IMR-90 (cell line): ENCODE results near the gene BPGM. TPM values are rescaled to one million over a fixed set of nuclear protein-coding genes. Genes with fewer than 3 reads are reported as not detected.

ENCODE experiments used
- ATAC-seq: fragments of 200-7000 bp; cut with Tn5 transposase; 2 replicates; pipeline ENCODE4 v1.9.1; 2020; ENCODE audit warnings: low read depth, mild to moderate bottlenecking, moderate library complexity
- BruUV-seq: library from RNA; stranded (reverse); fragments of 400-500 nt; replicated peaks from 2 replicates; lab custom pipeline; 2021; lab: Mats Ljungman, UMichigan
- CTCF ChIA-PET: fragments of 300-600 bp; formaldehyde crosslinking; extraction: SDS; loops from one replicate; lab custom pipeline; 2021; ENCODE audit warnings: antibody characterized with exemption; lab: Yijun Ruan, JAX
- POLR2A ChIA-PET: fragments of 300-600 bp; sonication (Branson Sonifier 250); formaldehyde crosslinking; loops from one replicate; lab custom pipeline; 2022; ENCODE audit warnings: antibody characterized with exemption; ENCODE audit not compliant: unreplicated experiment; lab: Charles Lee
- DNase-seq: peaks from one replicate; pipeline ENCODE4 v3.0.0; 2013
- H2AFZ ChIP-seq: replicated peaks from 2 replicates; pipeline ENCODE3; 2013; ENCODE audit warnings: low read length, mild to moderate bottlenecking; ENCODE audit not compliant: poor library complexity
- H2AK5ac ChIP-seq: 2 replicates; pipeline ENCODE4 v1.6.1; 2013; ENCODE audit warnings: low read depth, low read length, inconsistent platforms
- H2AK9ac ChIP-seq: replicated peaks from 2 replicates; pipeline ENCODE3; 2013; ENCODE audit warnings: mild to moderate bottlenecking, low read depth, low read length, moderate library complexity; ENCODE audit not compliant: poor library complexity
- H2BK120ac ChIP-seq: 2 replicates; pipeline ENCODE4 v1.6.1; 2013; ENCODE audit warnings: low read depth, low read length, inconsistent platforms
- H2BK15ac ChIP-seq: 3 replicates; pipeline ENCODE4 v1.6.1; 2013; ENCODE audit warnings: low read depth, low read length, inconsistent platforms
- H2BK20ac ChIP-seq: 2 replicates; pipeline ENCODE4 v1.6.1; 2013; ENCODE audit warnings: low read depth, mild to moderate bottlenecking, inconsistent platforms, low read length, moderate library complexity
- H2BK5ac ChIP-seq: 2 replicates; pipeline ENCODE4 v1.6.1; 2013; ENCODE audit warnings: mild to moderate bottlenecking, low read depth, low read length, inconsistent platforms; ENCODE audit not compliant: poor library complexity, severe bottlenecking
- H3K14ac ChIP-seq: replicated peaks from 2 replicates; pipeline ENCODE4 v1.6.1; 2013; ENCODE audit warnings: low read depth, low read length, inconsistent platforms
- H3K18ac ChIP-seq: 2 replicates; pipeline ENCODE4 v1.6.1; 2013; ENCODE audit warnings: low read depth, low read length, control low read depth
- H3K23ac ChIP-seq: 2 replicates; pipeline ENCODE4 v1.6.1; 2013; ENCODE audit warnings: low read depth, low read length, inconsistent platforms
- H3K27ac ChIP-seq: 2 replicates; pipeline ENCODE4 v1.5.1; 2013; ENCODE audit warnings: mild to moderate bottlenecking, control low read depth, low read length; ENCODE audit not compliant: insufficient read depth
- H3K27me3 ChIP-seq: 2 replicates; pipeline ENCODE4 v1.6.1; 2013; ENCODE audit warnings: low read length; ENCODE audit not compliant: control insufficient read depth, insufficient read depth
- H3K36me3 ChIP-seq: 2 replicates; pipeline ENCODE4 v1.6.1; 2013; ENCODE audit warnings: low read length, mixed read lengths; ENCODE audit not compliant: control insufficient read depth, insufficient read depth
- H3K4ac ChIP-seq: 2 replicates; pipeline ENCODE4 v1.6.1; 2013; ENCODE audit warnings: low read depth, low read length, inconsistent platforms
- H3K4me1 ChIP-seq: 2 replicates; pipeline ENCODE4 v1.6.1; 2013; ENCODE audit warnings: low read length, mixed read lengths; ENCODE audit not compliant: control insufficient read depth, insufficient read depth
- H3K4me2 ChIP-seq: 2 replicates; pipeline ENCODE4 v1.6.1; 2013; ENCODE audit warnings: low read depth, mild to moderate bottlenecking, control low read depth, low read length, moderate library complexity
- H3K4me3 ChIP-seq: 2 replicates; pipeline ENCODE4 v1.5.1; 2013; ENCODE audit warnings: low read depth, mild to moderate bottlenecking, control low read depth, low read length, moderate library complexity; ENCODE audit not compliant: insufficient read depth
- H3K56ac ChIP-seq: 2 replicates; pipeline ENCODE4 v1.6.1; 2013; ENCODE audit warnings: low read length, inconsistent platforms; ENCODE audit not compliant: insufficient read depth; ENCODE audit errors: extremely low read depth
- H3K79me1 ChIP-seq, 2 experiments: 2 replicates each; pipeline ENCODE4 v1.6.1; 2013; ENCODE audit warnings: low read length in 2 of 2, inconsistent platforms in 1 of 2, low read depth in 1 of 2
- H3K9ac ChIP-seq: 2 replicates; pipeline ENCODE4 v1.6.1; 2013; ENCODE audit warnings: low read depth, low read length, control low read depth
- H3K9me1 ChIP-seq: 2 replicates; pipeline ENCODE4 v1.6.1; 2013; ENCODE audit warnings: low read length, inconsistent platforms; ENCODE audit not compliant: insufficient read depth
- H3K9me3 ChIP-seq: 2 replicates; pipeline ENCODE4 v1.6.1; 2013; ENCODE audit warnings: low read length; ENCODE audit not compliant: control insufficient read depth, insufficient read depth
- H4K20me1 ChIP-seq: 2 replicates; pipeline ENCODE4 v1.6.1; 2013; ENCODE audit warnings: low read length, inconsistent platforms; ENCODE audit not compliant: insufficient read depth
- H4K5ac ChIP-seq: 2 replicates; pipeline ENCODE4 v1.6.1; 2013; ENCODE audit warnings: mild to moderate bottlenecking, low read depth, low read length, control low read depth
- H4K8ac ChIP-seq, 2 experiments: 2 replicates each; pipeline ENCODE4 v1.6.1; 2013; ENCODE audit warnings: low read depth in 2 of 2, low read length in 2 of 2, control low read depth in 1 of 2, inconsistent platforms in 1 of 2
- H4K91ac ChIP-seq: 2 replicates; pipeline ENCODE4 v1.6.1; 2013; ENCODE audit warnings: low read depth, low read length, inconsistent platforms; ENCODE audit not compliant: insufficient read depth
- MAZ ChIP-seq: IDR thresholded peaks from 2 replicates; pipeline ENCODE4 v1.6.1; 2012; ENCODE audit warnings: low read depth, mild to moderate bottlenecking, low read length, improper control_type of control experiment, moderate library complexity, borderline replicate concordance
- RAD21 ChIP-seq: IDR thresholded peaks from 2 replicates; pipeline ENCODE4 v1.6.1; 2012; ENCODE audit warnings: low read length, improper control_type of control experiment
- WGBS, 2 experiments: methylation state at CpG; one replicate each; pipeline versions ENCODE4 v1.1.5 to v1.1.7; 2013; ENCODE audit warnings: missing lambda C conversion rate in 2 of 2; ENCODE audit not compliant: insufficient read length in 1 of 2; ENCODE audit errors: extremely low coverage in 2 of 2; 5-methylcytosine and 5-hydroxymethylcytosine counted together
- dilution Hi-C: fragments of 300-500 bp; cut with HindIII; formaldehyde crosslinking; loops from one replicate; pipeline ENCODE4 v1.14.3; 2018; ENCODE audit warnings: low sequenced_read_pairs; ENCODE audit not compliant: unreplicated experiment
- in situ Hi-C: fragments of 300-500 bp; cut with MboI; formaldehyde crosslinking; loops from 3 replicates; pipeline ENCODE4 v1.14.3; 2019; ENCODE audit warnings: low sequenced_read_pairs, inconsistent platforms, mixed read lengths
- intact Hi-C: fragments of 100-400 bp; cut with micrococcal nuclease; formaldehyde crosslinking; loops from 2 replicates; pipeline ENCODE4 v1.10.0; 2022
- polyA plus RNA-seq, 3 experiments: library from polyadenylated mRNA; depleted of rRNA; stranded (reverse); fragments of >200 nt; gene quantifications; 2 replicates each; pipeline ENCODE4 v1.2.3, GENCODE V29; 2012; ENCODE audit warnings: low replicate concordance in 1 of 3
- total RNA-seq: library from RNA; depleted of rRNA; stranded (reverse); fragments of >200 nt; gene quantifications from 2 replicates; pipeline ENCODE4 v1.2.3, GENCODE V29; 2012

Gene BPGM
- total and polyA plus RNA-seq, 2 of the 4 experiments (the other 2 are of a cell fraction): 18.8 to 20.0 TPM

DNA sequence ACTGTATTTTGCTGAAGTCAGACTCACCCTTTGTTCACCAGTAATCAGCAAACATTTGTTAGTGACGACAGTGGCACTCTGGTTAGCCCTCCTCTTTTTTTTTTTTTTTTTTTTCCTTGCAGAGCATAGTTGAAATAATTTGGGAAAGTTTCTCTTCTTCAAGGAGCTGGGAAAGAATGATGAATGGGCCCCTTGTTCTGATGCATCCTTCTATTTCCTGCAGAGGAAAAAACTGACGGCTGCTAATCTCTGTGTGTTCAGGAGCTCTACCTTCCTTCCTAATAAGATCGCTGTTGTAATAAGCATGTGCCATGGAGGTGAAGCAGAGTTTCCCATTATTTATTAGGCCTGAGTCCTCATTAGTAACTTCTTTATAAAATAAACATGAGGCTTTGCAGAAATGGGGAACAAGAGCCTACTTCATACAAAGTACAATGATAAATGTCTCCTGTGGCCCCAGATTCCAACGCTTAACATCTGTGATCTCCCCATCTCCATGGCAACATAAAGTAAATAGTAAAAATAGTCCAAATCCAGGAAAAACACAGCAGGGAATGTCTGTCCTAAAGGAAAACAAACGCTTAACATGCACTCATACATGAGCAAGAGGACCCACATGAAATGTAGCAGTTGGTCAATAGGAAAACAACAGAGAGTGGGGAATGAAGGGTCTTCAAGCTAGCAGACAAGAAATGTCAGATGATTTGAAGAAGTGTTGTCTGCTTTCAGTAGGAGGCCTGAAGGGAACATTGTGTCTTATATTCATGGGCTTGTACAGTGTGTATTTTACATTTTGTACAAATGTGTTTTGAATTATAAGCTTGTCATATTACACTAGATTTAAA is 73.7 kb downstream of the BPGM start:
- H3K4ac ChIP-seq: no peak overlapping the region
- H3K4me2 ChIP-seq: no peak overlapping the region
- peaks cover 6% of the 10 kb centered on the region; the same call in 1 of the 2 replicates for H3K9me1 ChIP-seq
- H3K23ac ChIP-seq: peak overlapping the region; percentile 59; the same call in 1 of the 2 replicates
- intact Hi-C loops (no loop called here), dilution Hi-C loops (no loop called here), in situ Hi-C loops (no loop called here)
- no peak overlapping the region for H2AK5ac ChIP-seq
- H3K4me3 ChIP-seq: no peak overlapping the region
- no peak overlapping the region for H3K27ac ChIP-seq
- no peaks in the 10 kb centered on the region for H3K27me3 ChIP-seq
- H2BK120ac ChIP-seq: peak overlapping the region; percentile 54; the same call in 1 of the 2 replicates
- ChIA-PET CTCF (interaction anchor here (0.8 to 1.3 kb wide), 2 partner anchors 35 to 148 kb away, joined by 3 to 4 read pairs; no protein-coding TSS in a partner anchor), POLR2A (no interaction called here)
- H3K56ac ChIP-seq: no peak overlapping the region
- H3K18ac ChIP-seq: no peak overlapping the region
- TF ChIP-seq RAD21 (no peak), MAZ (no peak)
- H2BK5ac ChIP-seq: no peak overlapping the region
- no peaks in the 10 kb centered on the region for H3K36me3 ChIP-seq
- peaks cover 0 to 7% of the 10 kb centered on the region in 2 experiments; a peak in 2 of 4 replicates for H3K79me1 ChIP-seq
- H4K8ac ChIP-seq: no peak overlapping the region
- peaks cover 1% of the 10 kb centered on the region; the same call in 1 of the 2 replicates for H3K4me1 ChIP-seq
- no peak overlapping the region for H2BK20ac ChIP-seq
- DNase-seq (peak; percentile 72), ATAC-seq (peak; percentile 55)
- no peak overlapping the region for H2AK9ac ChIP-seq
- no peaks in the 10 kb centered on the region for H3K9me3 ChIP-seq
- no TSS peak for BruUV-seq
- H3K9ac ChIP-seq: no peak overlapping the region
- H2BK15ac ChIP-seq: no peak overlapping the region
- no peak overlapping the region for H2AFZ ChIP-seq
- no CpG with 5 or more reads among the region's 5 CpGs for WGBS, 2 experiments
- no peaks in the 10 kb centered on the region for H4K20me1 ChIP-seq
- H3K14ac ChIP-seq: no peak overlapping the region; the same call in 1 of the 2 replicates
- no peak overlapping the region for H4K91ac ChIP-seq
- no peak overlapping the region for H4K5ac ChIP-seq
